Testis (tissue), 3 donors: ENCODE measurements around the gene EREG. TPM values are rescaled to one million over a fixed set of nuclear protein-coding genes. Genes with fewer than 3 reads are reported as not detected.

Experiments used
- DNase-seq: peaks from one replicate; pipeline ENCODE4 v3.0.0-alpha.2; 2019
- H3K27ac ChIP-seq, 2 donors: fragments of 200-600 bp; sonication (generic); one replicate each; pipeline ENCODE4 v1.5.1; 2019
- H3K27me3 ChIP-seq: fragments of 200-600 bp; sonication (generic); one replicate; pipeline ENCODE4 v1.5.1; 2019
- H3K36me3 ChIP-seq: fragments of 200-600 bp; sonication (generic); one replicate; pipeline ENCODE4 v1.5.1; 2017; ENCODE audit warnings: low read depth; ENCODE audit errors: missing control alignments
- H3K4me1 ChIP-seq: fragments of 200-600 bp; sonication (generic); one replicate; pipeline ENCODE4 v1.5.1; 2019
- H3K4me3 ChIP-seq, 2 donors: fragments of 200-600 bp; sonication (generic); one replicate each; pipeline ENCODE4 v1.5.1; 2017 to 2019
- H3K9me3 ChIP-seq: fragments of 200-600 bp; sonication (generic); one replicate; pipeline ENCODE4 v1.5.1; 2017
- POLR2A ChIP-seq: fragments of 450-650 bp; IDR thresholded peaks from one replicate; pipeline ENCODE4 v1.6.1; 2017; ENCODE audit warnings: antibody characterized with exemption, mild to moderate bottlenecking, moderate library complexity
- WGBS, 2 donors: methylation state at CpG; one replicate each; pipeline ENCODE4 v1.1.5; 2018; 5-methylcytosine and 5-hydroxymethylcytosine counted together
- intact Hi-C: fragments of 100-400 bp; cut with DNase I; formaldehyde crosslinking; loops from one replicate; pipeline ENCODE4 v1.15.1; 2023; ENCODE audit warnings: low total_unique reads
- polyA plus RNA-seq: library from polyadenylated mRNA; stranded (reverse); fragments of 350-450 nt; fragmentation: Illumina TruSeq; extraction: RNeasy Lipid Tissue Mini Kit (QIAGEN cat#74804); gene quantifications from one replicate; pipeline ENCODE4 v1.2.3, GENCODE V29; 2014; ENCODE audit warnings: low read depth, low replicate concordance; ENCODE audit not compliant: insufficient read depth
- total RNA-seq, 2 donors: library from RNA; depleted of rRNA; stranded (reverse); fragments of >200 nt; gene quantifications; one replicate each; pipeline ENCODE4 v1.2.3, GENCODE V29; 2016
- TF ChIP-seq, protein P1 (sequence below), 3 experiments: fragments of 450-650 bp in 2 of 3; fragments of 200-600 bp in 1 of 3; sonication (generic) in 1 of 3; IDR thresholded peaks; one replicate each; pipeline ENCODE4 v1.5.1; 2016 to 2019; ENCODE audit warnings: antibody characterized with exemption in 3 of 3, mild to moderate bottlenecking in 2 of 3, moderate library complexity in 1 of 3

EREG gene
- total and polyA plus RNA-seq, 3 donors from 2014 or later, result 0.37 TPM; not detected in 2

DNA sequence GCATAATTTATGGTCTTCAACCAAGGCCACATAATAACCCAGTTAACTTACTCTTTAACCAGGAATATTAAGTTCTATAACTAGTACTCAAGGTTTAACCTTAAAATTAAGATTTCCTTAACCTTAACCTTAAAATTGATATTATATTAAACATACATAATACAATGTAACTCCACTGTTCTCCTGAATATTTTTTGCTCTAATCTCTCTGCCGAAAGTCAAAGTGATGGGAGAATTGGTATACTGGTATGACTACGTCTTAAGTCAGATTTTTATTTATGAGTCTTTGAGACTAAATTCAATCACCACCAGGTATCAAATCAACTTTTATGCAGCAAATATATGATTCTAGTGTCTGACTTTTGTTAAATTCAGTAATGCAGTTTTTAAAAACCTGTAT, 22.8 kb downstream of the EREG start:
- Histone ChIP-seq H3K4me3 (no peak overlapping the region), H3K9me3 (no peaks in the 10 kb centered on the region), H3K27ac (no peak overlapping the region), H3K4me1 (no peaks in the 10 kb centered on the region), H3K27me3 (no peaks in the 10 kb centered on the region), H3K36me3 (no peaks in the 10 kb centered on the region)
- no peak for DNase-seq
- WGBS, 2 donors, result 95 to 96% methylated on average over 2 of the region's 2 CpGs
- no peak for TF ChIP-seq POLR2A
- TF ChIP-seq, protein P1, sequence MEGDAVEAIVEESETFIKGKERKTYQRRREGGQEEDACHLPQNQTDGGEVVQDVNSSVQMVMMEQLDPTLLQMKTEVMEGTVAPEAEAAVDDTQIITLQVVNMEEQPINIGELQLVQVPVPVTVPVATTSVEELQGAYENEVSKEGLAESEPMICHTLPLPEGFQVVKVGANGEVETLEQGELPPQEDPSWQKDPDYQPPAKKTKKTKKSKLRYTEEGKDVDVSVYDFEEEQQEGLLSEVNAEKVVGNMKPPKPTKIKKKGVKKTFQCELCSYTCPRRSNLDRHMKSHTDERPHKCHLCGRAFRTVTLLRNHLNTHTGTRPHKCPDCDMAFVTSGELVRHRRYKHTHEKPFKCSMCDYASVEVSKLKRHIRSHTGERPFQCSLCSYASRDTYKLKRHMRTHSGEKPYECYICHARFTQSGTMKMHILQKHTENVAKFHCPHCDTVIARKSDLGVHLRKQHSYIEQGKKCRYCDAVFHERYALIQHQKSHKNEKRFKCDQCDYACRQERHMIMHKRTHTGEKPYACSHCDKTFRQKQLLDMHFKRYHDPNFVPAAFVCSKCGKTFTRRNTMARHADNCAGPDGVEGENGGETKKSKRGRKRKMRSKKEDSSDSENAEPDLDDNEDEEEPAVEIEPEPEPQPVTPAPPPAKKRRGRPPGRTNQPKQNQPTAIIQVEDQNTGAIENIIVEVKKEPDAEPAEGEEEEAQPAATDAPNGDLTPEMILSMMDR (IDR thresholded peaks at IDR 0.05), result no peak
- intact Hi-C loops, result no loop called here

DNA sequence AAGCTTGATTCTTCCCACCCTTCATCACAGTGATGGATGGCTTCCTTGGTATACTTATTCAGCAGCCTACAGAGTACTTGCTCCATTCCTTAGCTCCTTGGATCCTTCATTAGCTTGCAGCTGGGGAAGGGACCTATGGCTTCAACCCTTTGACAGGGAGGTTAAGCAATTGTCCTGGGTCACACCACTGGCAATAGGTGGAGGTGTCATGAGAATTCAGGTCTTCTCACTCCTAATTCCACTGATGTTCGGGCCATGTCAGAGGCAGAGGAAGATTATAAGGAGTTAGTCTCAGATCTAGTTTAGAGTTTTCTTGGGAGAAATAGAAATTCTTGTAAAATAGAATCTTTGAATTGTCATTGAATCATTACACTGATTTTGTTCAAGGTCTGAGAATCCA, 24.5 kb downstream of the EREG start:
- 94 to 100% methylated on average over 1 of the region's 1 CpG for WGBS, 2 donors
- Histone ChIP-seq H3K36me3 (no peaks in the 10 kb centered on the region), H3K9me3 (no peaks in the 10 kb centered on the region), H3K27me3 (no peaks in the 10 kb centered on the region), H3K4me1 (no peaks in the 10 kb centered on the region), H3K27ac (no peak overlapping the region), H3K4me3 (no peak overlapping the region)
- intact Hi-C loops, result no loop called here
- no peak for DNase-seq
- TF ChIP-seq POLR2A, result no peak
- TF ChIP-seq, protein P1 (IDR thresholded peaks at IDR 0.05), result no peak

DNA sequence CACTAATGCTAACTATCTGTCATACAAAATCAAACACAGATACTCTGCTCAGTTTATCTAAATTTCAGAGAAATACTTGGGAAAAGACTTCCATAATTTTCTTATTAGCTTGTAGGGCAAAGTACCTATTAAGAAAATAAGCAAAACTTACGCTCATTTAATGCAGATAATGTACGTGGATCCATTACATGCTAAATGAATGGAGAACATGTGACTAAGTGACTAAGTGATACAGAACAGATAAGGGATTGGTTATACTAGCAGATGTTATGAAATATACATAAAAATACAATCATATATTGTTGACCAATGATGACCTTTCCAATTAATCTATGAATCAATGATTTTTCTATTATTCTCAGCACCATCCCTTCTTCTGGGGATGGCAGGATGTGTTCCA, 25.7 kb downstream of the EREG start:
- H3K36me3 ChIP-seq, result no peaks in the 10 kb centered on the region
- no peaks in the 10 kb centered on the region for H3K9me3 ChIP-seq
- no peak for TF ChIP-seq POLR2A
- TF ChIP-seq, protein P1 (IDR thresholded peaks at IDR 0.05), result no peak
- no peak overlapping the region for H3K4me3 ChIP-seq
- 89 to 92% methylated on average over 2 of the region's 2 CpGs for WGBS, 2 donors
- intact Hi-C loops, result no loop called here
- H3K4me1 ChIP-seq, result no peaks in the 10 kb centered on the region
- no peak for DNase-seq
- no peak overlapping the region for H3K27ac ChIP-seq
- no peaks in the 10 kb centered on the region for H3K27me3 ChIP-seq

DNA sequence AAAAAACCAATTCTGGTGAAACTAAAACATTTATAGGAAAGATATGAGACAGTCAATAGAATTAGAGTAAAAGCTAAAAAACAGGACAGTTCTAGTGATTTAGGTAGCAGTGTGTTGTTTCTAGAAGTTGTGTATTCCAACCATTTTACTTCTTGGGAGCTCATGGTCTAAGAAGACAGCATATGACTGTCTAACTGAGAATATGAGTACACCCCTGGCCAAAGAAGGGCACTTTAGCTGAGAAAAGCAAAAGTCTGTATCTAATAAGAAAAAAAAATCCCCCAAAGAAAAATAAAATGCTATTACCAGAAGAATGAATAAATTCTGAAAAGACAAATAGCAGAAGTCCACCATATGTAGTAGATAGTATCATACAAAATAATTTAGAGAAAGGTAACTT, 26.4 kb downstream of the EREG start:
- no peaks in the 10 kb centered on the region for H3K27me3 ChIP-seq
- TF ChIP-seq, protein P1 (IDR thresholded peaks at IDR 0.05), result no peak
- no peak for TF ChIP-seq POLR2A
- H3K36me3 ChIP-seq, result no peaks in the 10 kb centered on the region
- no peaks in the 10 kb centered on the region for H3K4me1 ChIP-seq
- H3K4me3 ChIP-seq, result no peak overlapping the region
- intact Hi-C loops, result no loop called here
- no peak overlapping the region for H3K27ac ChIP-seq
- H3K9me3 ChIP-seq, result no peaks in the 10 kb centered on the region
- DNase-seq, result no peak

DNA sequence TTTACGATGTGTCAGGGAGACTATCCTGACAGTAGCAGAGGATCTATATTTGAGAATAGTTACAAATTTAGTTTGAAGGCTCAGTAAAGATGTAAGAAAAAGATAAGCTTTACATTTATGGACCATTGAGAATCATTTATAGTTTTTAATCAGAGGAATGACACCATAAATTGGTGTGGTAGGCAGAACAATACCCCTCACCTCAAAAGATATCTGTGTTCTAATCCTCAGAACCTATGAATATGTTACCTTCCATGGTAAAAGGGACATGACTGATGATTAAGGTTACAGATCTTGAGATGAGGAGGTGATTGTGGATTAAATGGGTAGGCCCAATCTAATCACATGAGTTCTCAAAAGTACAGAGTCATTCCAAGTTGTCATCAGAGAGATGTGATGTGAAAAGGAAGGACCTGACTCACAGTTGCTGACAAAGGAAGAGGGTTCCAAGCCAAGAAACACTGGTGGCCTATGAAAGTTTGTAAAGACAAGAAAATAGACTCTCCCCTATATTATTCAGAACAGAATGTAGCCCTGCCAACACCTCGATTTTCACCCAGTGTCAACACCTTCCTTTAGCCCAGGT, 27.0 kb downstream of the EREG start:
- Histone ChIP-seq H3K27ac (no peak overlapping the region), H3K9me3 (no peaks in the 10 kb centered on the region), H3K27me3 (no peaks in the 10 kb centered on the region), H3K36me3 (no peaks in the 10 kb centered on the region), H3K4me3 (no peak overlapping the region), H3K4me1 (no peaks in the 10 kb centered on the region)
- intact Hi-C loops, result no loop called here
- TF ChIP-seq, protein P1 (IDR thresholded peaks at IDR 0.05), result no peak
- TF ChIP-seq POLR2A, result no peak
- 87 to 88% methylated on average over 2 of the region's 2 CpGs for WGBS, 2 donors
- no peak for DNase-seq
